Kidney (tissue), 14 donors: ENCODE results near the gene DVL1. TPM values are rescaled to one million over a fixed set of nuclear protein-coding genes. Genes with fewer than 3 reads are reported as not detected.

Source experiments
- DNase-seq, 5 donors: peaks; one replicate each; pipeline ENCODE4 v3.0.0-alpha.2; 2013 to 2020
- FAIRE-seq: peaks from 2 replicates; lab custom pipeline; 2012; peaks lifted over from hg19 to GRCh38; lab: Jason Lieb, UNC
- H3K27ac ChIP-seq, 2 donors: one replicate each; pipeline ENCODE4 v1.7.0; 2013; ENCODE audit warnings: low read depth in 2 of 2, low read length in 2 of 2, inconsistent platforms in 1 of 2
- H3K27me3 ChIP-seq: one replicate; pipeline ENCODE4 v1.7.1; 2013; ENCODE audit warnings: low read length, inconsistent platforms; ENCODE audit not compliant: control insufficient read depth, insufficient read depth
- H3K36me3 ChIP-seq, 3 donors: one replicate each; pipeline versions ENCODE4 v1.7.0 to v1.7.1; 2013; ENCODE audit warnings: low read length in 3 of 3, control low read depth in 1 of 3, inconsistent platforms in 1 of 3; ENCODE audit not compliant: insufficient read depth in 3 of 3, control insufficient read depth in 2 of 3
- H3K4me1 ChIP-seq, 3 donors: one replicate each; pipeline versions ENCODE4 v1.7.0 to v1.7.1; 2013; ENCODE audit warnings: low read length in 3 of 3, inconsistent platforms in 1 of 3, low read depth in 1 of 3; ENCODE audit not compliant: control insufficient read depth in 2 of 3, insufficient read depth in 2 of 3
- H3K4me3 ChIP-seq, 3 donors: one replicate each; pipeline versions ENCODE4 v1.7.0 to v1.8.1; 2013; ENCODE audit warnings: low read length in 3 of 3, control low read depth in 1 of 3, inconsistent platforms in 1 of 3
- H3K9ac ChIP-seq, 3 donors: one replicate each; pipeline versions ENCODE4 v1.7.0 to v1.7.1; 2013; ENCODE audit warnings: low read length in 3 of 3, control low read depth in 1 of 3, inconsistent platforms in 1 of 3
- H3K9me3 ChIP-seq, 3 donors: one replicate each; pipeline versions ENCODE4 v1.7.0 to v1.7.1; 2013; ENCODE audit warnings: low read length in 3 of 3, control low read depth in 1 of 3, inconsistent platforms in 1 of 3; ENCODE audit not compliant: control insufficient read depth in 2 of 3, insufficient read depth in 1 of 3
- intact Hi-C: fragments of 100-400 bp; cut with DNase I; formaldehyde crosslinking; loops from one replicate; pipeline ENCODE4 v1.11.1; 2022
- polyA plus RNA-seq: library from polyadenylated mRNA; stranded (reverse); fragments of 350-450 nt; fragmentation: Illumina TruSeq; extraction: RNeasy Lipid Tissue Mini Kit (QIAGEN cat#74804); gene quantifications from one replicate; pipeline ENCODE4 v1.2.3, GENCODE V29; 2014; ENCODE audit warnings: low read depth, low replicate concordance; ENCODE audit not compliant: insufficient read depth
- total RNA-seq: library from RNA; stranded (reverse); fragmentation: NEBNext Ultra II Directional; extraction: Animal tissue kit (Norgen Biotek cat#: 25700); gene quantifications from one replicate; pipeline ENCODE4 v1.2.1, GENCODE V29; 2021
- TF ChIP-seq, protein P1 (sequence below): IDR thresholded peaks from 3 replicates; pipeline ENCODE4 v1.5.1; 2012; ENCODE audit warnings: mild to moderate bottlenecking, moderate library complexity, borderline replicate concordance; ENCODE audit not compliant: insufficient read depth; ENCODE audit errors: extremely low read depth
- donor health status: control.
- donor health status: control.
- donor health status: control.
- donor health status: control.
- donor health status: control.
- donor health status: DM: yes; HTN: yes; CAD: no.
- donor health status: Normal renal cell carcinoma (clear cell type).

Gene DVL1
- total and polyA plus RNA-seq, 2 donors from 2014 or later = 32.5 to 55.0 TPM

DNA sequence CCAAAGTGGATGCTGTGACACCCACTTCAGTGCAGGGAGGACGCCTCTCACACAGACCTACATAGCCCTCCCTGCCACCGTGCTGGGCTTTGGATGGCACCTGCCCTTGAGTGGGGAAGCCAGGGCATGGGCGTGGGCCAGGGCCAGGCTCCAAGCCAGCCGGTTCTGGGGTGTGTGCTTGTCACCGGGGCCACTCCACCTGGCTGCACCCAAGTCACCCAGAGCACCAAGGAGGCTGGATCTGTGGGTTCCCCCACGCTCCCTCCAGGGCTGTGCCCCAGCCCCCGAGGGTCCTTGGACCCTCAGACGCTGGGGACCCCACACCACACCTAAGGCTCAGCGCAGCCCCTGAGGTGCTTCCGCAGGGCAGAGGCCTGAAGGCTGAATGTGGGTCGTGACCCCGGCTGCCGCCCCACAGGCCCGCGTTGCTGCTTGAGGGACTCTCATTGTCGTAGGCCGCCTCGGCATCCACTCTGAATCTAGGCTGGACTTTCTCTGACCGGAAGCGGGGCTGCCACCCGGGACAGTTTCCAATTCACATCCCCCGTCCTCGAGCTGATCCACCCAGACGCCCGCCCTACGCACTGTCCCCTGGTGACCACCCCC, 7.7 kb upstream of the DVL1 start:
- TF ChIP-seq, protein P1, sequence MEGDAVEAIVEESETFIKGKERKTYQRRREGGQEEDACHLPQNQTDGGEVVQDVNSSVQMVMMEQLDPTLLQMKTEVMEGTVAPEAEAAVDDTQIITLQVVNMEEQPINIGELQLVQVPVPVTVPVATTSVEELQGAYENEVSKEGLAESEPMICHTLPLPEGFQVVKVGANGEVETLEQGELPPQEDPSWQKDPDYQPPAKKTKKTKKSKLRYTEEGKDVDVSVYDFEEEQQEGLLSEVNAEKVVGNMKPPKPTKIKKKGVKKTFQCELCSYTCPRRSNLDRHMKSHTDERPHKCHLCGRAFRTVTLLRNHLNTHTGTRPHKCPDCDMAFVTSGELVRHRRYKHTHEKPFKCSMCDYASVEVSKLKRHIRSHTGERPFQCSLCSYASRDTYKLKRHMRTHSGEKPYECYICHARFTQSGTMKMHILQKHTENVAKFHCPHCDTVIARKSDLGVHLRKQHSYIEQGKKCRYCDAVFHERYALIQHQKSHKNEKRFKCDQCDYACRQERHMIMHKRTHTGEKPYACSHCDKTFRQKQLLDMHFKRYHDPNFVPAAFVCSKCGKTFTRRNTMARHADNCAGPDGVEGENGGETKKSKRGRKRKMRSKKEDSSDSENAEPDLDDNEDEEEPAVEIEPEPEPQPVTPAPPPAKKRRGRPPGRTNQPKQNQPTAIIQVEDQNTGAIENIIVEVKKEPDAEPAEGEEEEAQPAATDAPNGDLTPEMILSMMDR = no peak
- H3K36me3 ChIP-seq = no peaks in the 10 kb centered on the region
- DNase-seq (peak in 2 of 5 donors; percentile 65 to 78), FAIRE-seq (no peak)
- H3K4me3 ChIP-seq = peak overlapping the region in 2 of 3 donors; percentile 20 to 55
- intact Hi-C loops = no loop called here
- peak overlapping the region in 1 of 2 donors; percentile 43 for H3K27ac ChIP-seq
- no peaks in the 10 kb centered on the region for H3K9me3 ChIP-seq
- peaks cover 0 to 23% (median 2%) of the 10 kb centered on the region in 3 donors for H3K4me1 ChIP-seq
- no peaks in the 10 kb centered on the region for H3K27me3 ChIP-seq
- H3K9ac ChIP-seq = no peak overlapping the region

DNA sequence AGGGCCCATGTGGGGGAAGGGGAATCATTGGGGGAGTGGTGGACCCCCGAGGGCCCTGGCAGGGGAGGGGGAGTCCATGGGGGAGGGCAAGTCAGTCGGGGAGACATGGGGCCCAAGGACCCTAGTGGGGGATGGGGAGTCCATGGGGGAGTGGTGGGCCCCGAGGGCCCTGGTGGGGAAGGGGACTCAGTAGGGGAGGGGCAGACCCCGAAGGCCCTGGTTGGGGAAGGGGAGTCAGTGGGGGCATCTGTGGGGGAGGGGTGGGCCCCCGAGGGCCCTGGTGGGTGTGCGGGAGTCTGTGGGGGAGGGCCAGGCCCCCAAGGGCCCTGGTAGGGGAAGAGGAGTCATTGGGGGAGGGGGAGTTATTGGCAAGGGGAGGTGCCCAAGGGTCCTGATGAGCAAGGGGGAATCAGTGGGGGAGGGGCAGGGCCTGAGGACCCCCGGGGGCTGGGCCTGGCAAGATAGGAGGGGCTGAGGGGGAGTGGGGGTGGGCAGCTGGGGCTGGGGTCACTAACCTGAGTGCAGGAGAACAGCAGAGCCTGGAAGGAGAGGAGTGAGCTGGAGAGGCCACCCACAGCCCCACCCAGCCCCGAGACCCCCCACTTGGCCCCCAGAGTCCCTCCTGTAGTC, 7.1 kb upstream of the DVL1 start:
- H3K9me3 ChIP-seq = no peaks in the 10 kb centered on the region
- H3K27me3 ChIP-seq = no peaks in the 10 kb centered on the region
- peak in 2 of 5 donors; percentile 77 to 80 for DNase-seq
- peak overlapping the region in 1 of 3 donors; percentile 55 for H3K4me3 ChIP-seq
- FAIRE-seq = no peak
- TF ChIP-seq, protein P1 = no peak
- no peaks in the 10 kb centered on the region for H3K36me3 ChIP-seq
- intact Hi-C loops = no loop called here
- peaks cover 0 to 25% (median 0%) of the 10 kb centered on the region in 3 donors for H3K4me1 ChIP-seq
- no peak overlapping the region for H3K9ac ChIP-seq
- no peak overlapping the region for H3K27ac ChIP-seq

DNA sequence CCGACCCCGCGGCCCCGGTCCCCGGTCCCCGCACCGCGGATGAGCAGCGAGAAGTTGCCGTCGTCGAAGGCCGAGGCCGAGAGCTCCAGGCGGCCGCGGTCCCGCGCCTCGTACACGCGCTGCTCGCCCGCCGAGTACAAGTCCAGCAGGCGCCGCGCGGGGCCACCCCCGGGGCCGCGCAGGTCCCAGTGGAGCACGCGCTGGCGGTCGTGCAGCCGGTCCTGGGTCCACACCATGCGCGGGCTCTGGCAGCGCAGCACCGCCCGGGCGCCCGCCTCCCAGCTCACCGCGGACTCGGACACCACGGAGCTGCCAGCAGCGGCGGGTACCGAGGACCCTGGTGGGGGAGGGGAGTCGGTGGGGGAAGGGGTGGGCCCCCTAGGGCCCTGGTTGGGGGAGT, 6.2 kb upstream of the DVL1 start:
- TF ChIP-seq, protein P1 = no peak
- peak; percentile 68 to 87 (median 82) for DNase-seq
- no peaks in the 10 kb centered on the region for H3K27me3 ChIP-seq
- H3K27ac ChIP-seq = no peak overlapping the region
- no peak overlapping the region for H3K9ac ChIP-seq
- H3K4me3 ChIP-seq = no peak overlapping the region
- H3K4me1 ChIP-seq = peaks cover 0 to 18% (median 0%) of the 10 kb centered on the region in 3 donors
- intact Hi-C loops = no loop called here
- H3K9me3 ChIP-seq = no peaks in the 10 kb centered on the region
- no peaks in the 10 kb centered on the region for H3K36me3 ChIP-seq
- no peak for FAIRE-seq
